GM08714 (cell line): ENCODE data around the gene COL13A1.

ENCODE experiments used
- H3K4me3 ChIP-seq: fragments of 200-500 bp; sonication (Bioruptor generic); 2 replicates; pipeline ENCODE4 v1.5.1; 2014; ENCODE audit warnings: mild to moderate bottlenecking, low read length, inconsistent platforms
- ZNF274 ChIP-seq: IDR thresholded peaks from 2 replicates; pipeline ENCODE4 v1.6.1; 2012; ENCODE audit warnings: mild to moderate bottlenecking, low read depth, low read length

Gene COL13A1

DNA sequence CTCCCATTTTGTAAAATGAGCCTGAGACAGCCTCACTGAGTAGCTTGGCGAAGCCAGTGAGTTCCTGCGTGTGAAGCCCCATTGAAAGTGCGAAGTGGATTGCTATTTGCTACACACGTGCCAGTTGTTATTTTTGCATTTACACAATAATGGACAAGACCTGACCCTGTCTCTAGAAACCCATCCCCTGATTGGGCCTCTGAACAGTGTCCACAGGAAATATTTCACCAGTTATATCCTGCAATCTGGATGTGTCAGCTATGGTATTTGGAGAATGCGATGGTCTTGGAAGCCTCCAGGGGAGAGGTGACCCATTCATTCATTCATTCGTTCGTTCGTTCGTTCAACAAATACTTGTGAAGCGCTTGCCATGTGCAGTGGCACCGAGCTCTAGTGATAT, 37.1 kb downstream of the COL13A1 start:
- H3K4me3 ChIP-seq, result no peak overlapping the region
- TF ChIP-seq ZNF274, result no peak

- no peak overlapping the region for H3K4me3 ChIP-seq
- TF ChIP-seq ZNF274, result no peak
These were observed 38.1 kb downstream of the COL13A1 start for GRCh38 chr10:69839696-69840345.

DNA sequence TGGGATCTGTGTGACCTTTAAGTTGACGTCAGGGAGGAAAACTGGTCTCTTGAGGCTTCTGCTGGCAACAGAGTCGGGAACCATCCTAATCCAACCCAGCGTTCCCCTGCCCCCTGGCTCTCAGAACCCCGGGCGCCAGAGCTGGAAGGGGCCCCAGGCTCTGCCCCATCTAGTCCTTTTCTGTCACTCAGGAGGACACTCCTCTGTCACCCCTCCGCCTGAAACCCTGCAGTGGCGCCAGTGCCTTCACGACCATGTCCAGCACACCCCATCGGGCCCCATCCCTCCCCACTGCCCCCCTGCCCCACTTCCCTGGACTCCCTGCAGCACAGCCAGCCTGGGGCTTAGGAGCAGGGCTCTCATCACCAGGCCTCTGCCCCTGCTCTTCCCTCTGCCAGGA, 39.1 kb downstream of the COL13A1 start:
- no peak overlapping the region for H3K4me3 ChIP-seq
- TF ChIP-seq ZNF274, result no peak

GRCh38 chr10:69842020-69842419, 40.3 kb downstream of the COL13A1 start:
- TF ChIP-seq ZNF274, result no peak
- H3K4me3 ChIP-seq, result no peak overlapping the region

- no peak for TF ChIP-seq ZNF274
- no peak overlapping the region for H3K4me3 ChIP-seq
These were observed 41.2 kb downstream of the COL13A1 start for GRCh38 chr10:69842882-69843281.

DNA sequence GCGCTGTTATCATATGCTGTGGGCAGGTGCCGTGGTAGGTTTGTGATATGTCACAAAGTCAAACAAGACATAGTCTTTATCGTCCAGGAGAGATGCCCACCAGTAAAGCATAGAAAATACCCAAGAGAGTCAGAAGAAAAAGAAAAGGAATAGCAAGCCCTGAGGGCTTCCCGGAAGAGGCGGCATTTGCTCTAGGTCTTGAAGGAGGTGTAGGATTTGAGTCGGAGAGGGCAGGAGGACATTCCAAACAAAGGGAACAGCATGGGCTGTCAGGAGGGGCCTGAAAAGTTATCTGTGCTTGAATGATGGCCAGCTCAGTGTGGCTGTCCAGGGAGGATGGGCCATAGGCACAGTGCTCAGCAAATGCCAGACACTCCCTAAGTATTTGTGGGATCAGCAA, 42.2 kb downstream of the COL13A1 start:
- TF ChIP-seq ZNF274, result no peak
- no peak overlapping the region for H3K4me3 ChIP-seq

DNA sequence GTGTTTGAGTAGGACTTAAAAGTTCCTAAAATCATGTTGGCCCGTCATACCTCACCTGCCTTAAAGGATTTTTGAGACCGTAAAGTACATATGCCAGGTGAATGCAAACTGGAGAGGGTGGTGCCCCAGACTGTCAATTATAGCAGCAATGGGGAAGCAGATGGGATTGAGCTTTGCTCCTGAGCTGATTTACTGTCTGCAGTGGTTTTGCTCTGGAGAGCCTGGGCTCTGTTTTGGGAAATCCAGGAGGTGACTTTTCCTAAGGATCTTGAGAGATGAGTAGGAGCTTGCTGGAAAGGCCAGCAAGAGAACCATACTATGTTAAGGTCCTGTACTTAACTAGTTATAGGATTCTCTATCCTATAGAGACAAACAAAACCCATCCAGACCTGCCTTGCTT, 43.0 kb downstream of the COL13A1 start:
- H3K4me3 ChIP-seq, result no peak overlapping the region
- no peak for TF ChIP-seq ZNF274

- no peak overlapping the region for H3K4me3 ChIP-seq
- no peak for TF ChIP-seq ZNF274
These were observed 44.0 kb downstream of the COL13A1 start for GRCh38 chr10:69845574-69846292.

DNA sequence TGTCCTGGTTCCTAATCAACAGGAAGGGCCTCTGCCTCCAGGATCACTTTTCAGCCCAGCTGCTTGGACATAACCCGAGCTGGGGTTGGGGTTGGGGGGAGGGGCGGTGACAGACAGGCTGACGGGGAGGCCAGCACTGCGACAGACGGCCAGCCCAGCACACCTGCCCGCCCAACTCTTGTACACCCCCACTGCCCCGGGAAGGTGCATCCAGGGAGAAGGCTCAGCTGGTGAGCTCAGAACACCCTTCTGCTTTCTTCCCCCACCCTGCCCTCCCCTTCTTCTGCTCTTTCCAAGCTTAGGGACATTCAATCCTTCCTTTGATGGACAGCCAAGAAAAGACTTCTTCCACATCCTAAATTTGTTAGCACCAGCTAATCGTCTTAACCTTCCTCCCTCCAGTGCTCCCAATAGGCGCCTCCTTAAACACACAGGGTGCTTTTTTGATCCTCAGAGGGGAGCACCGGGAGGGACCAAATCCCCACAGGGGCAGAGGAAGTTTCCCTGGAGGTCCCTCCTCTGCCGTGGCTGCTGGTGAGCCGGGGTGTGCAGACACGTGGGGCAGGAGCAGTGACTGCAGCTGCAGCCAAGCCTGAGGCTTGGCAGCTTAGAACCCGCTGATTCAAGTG, 44.7 kb downstream of the COL13A1 start:
- no peak for TF ChIP-seq ZNF274
- H3K4me3 ChIP-seq, result no peak overlapping the region

DNA sequence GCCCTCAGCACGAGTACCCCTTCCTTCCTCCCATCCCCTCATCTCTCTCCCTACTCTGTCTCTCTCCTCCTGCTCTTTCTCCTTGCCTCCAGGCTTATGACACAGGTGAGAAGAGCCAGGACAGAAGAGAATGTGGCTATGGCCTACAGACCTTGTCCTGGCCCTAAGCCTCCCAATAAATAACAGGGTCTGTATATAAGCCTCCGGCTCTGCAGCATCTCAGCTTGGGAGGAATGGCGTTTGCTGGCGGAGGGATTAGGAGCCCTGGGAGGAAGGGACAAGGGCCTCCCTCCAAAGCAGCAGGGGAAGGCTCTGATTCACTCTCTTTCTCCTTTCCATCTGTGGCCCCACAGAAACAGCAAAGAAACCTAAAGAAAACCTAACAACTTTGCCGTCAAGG, 45.8 kb downstream of the COL13A1 start:
- H3K4me3 ChIP-seq, result no peak overlapping the region
- TF ChIP-seq ZNF274, result no peak

GRCh38 chr10:69847883-69848282, 46.2 kb downstream of the COL13A1 start:
- no peak overlapping the region for H3K4me3 ChIP-seq
- TF ChIP-seq ZNF274, result no peak

GRCh38 chr10:69848454-69848853, 46.7 kb downstream of the COL13A1 start:
- H3K4me3 ChIP-seq, result no peak overlapping the region
- TF ChIP-seq ZNF274, result no peak

GRCh38 chr10:69849825-69850224, 48.1 kb downstream of the COL13A1 start:
- no peak overlapping the region for H3K4me3 ChIP-seq
- no peak for TF ChIP-seq ZNF274

DNA sequence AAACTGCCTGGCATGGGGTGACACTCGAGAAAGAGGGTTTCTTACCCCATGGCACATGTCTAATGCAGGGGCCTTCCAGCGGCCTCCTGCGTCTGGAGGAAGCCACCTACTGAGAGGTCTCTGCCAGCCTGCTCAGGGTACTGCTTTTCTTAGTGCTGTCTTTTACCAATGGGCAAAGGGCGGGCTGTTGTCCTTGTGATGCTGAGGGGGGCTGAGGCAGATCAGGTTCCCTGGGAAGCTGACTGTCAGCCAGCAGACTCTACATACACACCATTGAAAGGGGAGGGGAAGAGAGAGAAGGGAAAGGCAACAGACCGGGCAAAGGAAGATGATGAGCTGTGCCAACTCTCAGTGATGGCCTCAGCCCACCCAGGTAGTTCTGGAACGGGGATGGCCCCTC, 48.7 kb downstream of the COL13A1 start:
- TF ChIP-seq ZNF274, result no peak
- no peak overlapping the region for H3K4me3 ChIP-seq

GRCh38 chr10:69851306-69851705, 49.6 kb downstream of the COL13A1 start:
- no peak for TF ChIP-seq ZNF274
- no peak overlapping the region for H3K4me3 ChIP-seq
